ENCODE measurements around the gene UBE2J1. TPM values are rescaled to one million over a fixed set of nuclear protein-coding genes. Genes with fewer than 3 reads are reported as not detected.
"Not testable (repeated sequence)": the region's sequence is repeated elsewhere in the genome, so short reads cannot be mapped to it uniquely, and the experiment has no call there.

Gene UBE2J1
- total and polyA plus RNA-seq, 2 experiments from 2014 or later = 44.7 to 64.1 TPM

GRCh38 chr6:89311530-89311852 is 41.0 kb downstream of the UBE2J1 start:
- no peak overlapping the region for H2AFZ ChIP-seq
- H3K27me3 ChIP-seq = no peaks in the 10 kb centered on the region
- H3K4me1 ChIP-seq (ENCODE audit: insufficient read depth) = peaks cover 27% of the 10 kb centered on the region
- H4K20me1 ChIP-seq (ENCODE audit: insufficient read depth, poor library complexity, severe bottlenecking) = no peaks in the 10 kb centered on the region
- no peaks in the 10 kb centered on the region for H3K9me3 ChIP-seq (ENCODE audit: low read depth)
- no peaks in the 10 kb centered on the region for H3K36me3 ChIP-seq (replicated peaks; ENCODE audit: insufficient read depth, low read depth)
- TF ChIP-seq EZH2phosphoT487 (IDR thresholded peaks at IDR 0.05; ENCODE audit: low read depth, severe bottlenecking, unreplicated experiment) (no peak), EZH2 (IDR thresholded peaks at IDR 0.05; ENCODE audit: borderline replicate concordance) (no peak), CTCF (IDR thresholded peaks at IDR 0.05; ENCODE audit: poor library complexity) (no peak)
- H3K9me2 ChIP-seq (replicated peaks; ENCODE audit: insufficient read depth) = no peaks in the 10 kb centered on the region
- H3K4me2 ChIP-seq = no peak overlapping the region
- no peaks in the 10 kb centered on the region for H3K79me2 ChIP-seq
- H3K27ac ChIP-seq = peak overlapping the region; percentile 71
- WGBS (ENCODE audit: low lambda C conversion rate, missing lambda C conversion rate) = 44% methylated on average over 5 of the region's 5 CpGs
- no peak overlapping the region for H3K4me3 ChIP-seq
- DNase-seq (ENCODE audit: low spot score) = no peak

GRCh38 chr6:89310929-89311328 is 41.6 kb downstream of the UBE2J1 start:
- 36% methylated on average over 11 of the region's 11 CpGs for WGBS (ENCODE audit: low lambda C conversion rate, missing lambda C conversion rate)
- H4K20me1 ChIP-seq (ENCODE audit: insufficient read depth, poor library complexity, severe bottlenecking) = no peaks in the 10 kb centered on the region
- no peaks in the 10 kb centered on the region for H3K9me3 ChIP-seq (ENCODE audit: low read depth)
- peak; percentile 53 for DNase-seq (ENCODE audit: low spot score)
- H2AFZ ChIP-seq = no peak overlapping the region
- H3K9me2 ChIP-seq (replicated peaks; ENCODE audit: insufficient read depth) = no peaks in the 10 kb centered on the region
- no peaks in the 10 kb centered on the region for H3K27me3 ChIP-seq
- H3K4me3 ChIP-seq = no peak overlapping the region
- H3K27ac ChIP-seq = peak overlapping the region; percentile 71
- no peak overlapping the region for H3K4me2 ChIP-seq
- H3K79me2 ChIP-seq = no peaks in the 10 kb centered on the region
- H3K36me3 ChIP-seq (replicated peaks; ENCODE audit: insufficient read depth, low read depth) = no peaks in the 10 kb centered on the region
- TF ChIP-seq EZH2 (IDR thresholded peaks at IDR 0.05; ENCODE audit: borderline replicate concordance) (no peak), CTCF (IDR thresholded peaks at IDR 0.05; ENCODE audit: poor library complexity) (no peak), EZH2phosphoT487 (IDR thresholded peaks at IDR 0.05; ENCODE audit: low read depth, severe bottlenecking, unreplicated experiment) (no peak)
- peaks cover 27% of the 10 kb centered on the region for H3K4me1 ChIP-seq (ENCODE audit: insufficient read depth)

- TF ChIP-seq EZH2phosphoT487 (IDR thresholded peaks at IDR 0.05; ENCODE audit: low read depth, severe bottlenecking, unreplicated experiment) (no peak), EZH2 (IDR thresholded peaks at IDR 0.05; ENCODE audit: borderline replicate concordance) (no peak), CTCF (IDR thresholded peaks at IDR 0.05; ENCODE audit: poor library complexity) (no peak)
These were observed 43.8 kb downstream of the UBE2J1 start for GRCh38 chr6:89308525-89309395.

GRCh38 chr6:89304517-89304916 is 48.0 kb downstream of the UBE2J1 start:
- H3K27me3 ChIP-seq; H4K20me1 ChIP-seq (ENCODE audit: insufficient read depth, poor library complexity, severe bottlenecking); H3K79me2 ChIP-seq; H3K9me3 ChIP-seq (ENCODE audit: low read depth); H3K4me3 ChIP-seq; H3K36me3 ChIP-seq (replicated peaks; ENCODE audit: insufficient read depth, low read depth); H3K9me2 ChIP-seq (replicated peaks; ENCODE audit: insufficient read depth); H2AFZ ChIP-seq; H3K4me2 ChIP-seq; H3K4me1 ChIP-seq (ENCODE audit: insufficient read depth); H3K27ac ChIP-seq; DNase-seq (ENCODE audit: low spot score): not testable (repeated sequence)
- 92% methylated on average over 3 of the region's 3 CpGs for WGBS (ENCODE audit: low lambda C conversion rate, missing lambda C conversion rate)

More at GRCh38 chr6:89308525-89309395, 43.8 kb downstream of the UBE2J1 start:
- H3K79me2 ChIP-seq = no peaks in the 10 kb centered on the region
- no peak overlapping the region for H3K4me3 ChIP-seq
- no peaks in the 10 kb centered on the region for H3K9me2 ChIP-seq (replicated peaks; ENCODE audit: insufficient read depth)
- no peaks in the 10 kb centered on the region for H3K36me3 ChIP-seq (replicated peaks; ENCODE audit: insufficient read depth, low read depth)
- no peak overlapping the region for H3K27ac ChIP-seq
- WGBS (ENCODE audit: low lambda C conversion rate, missing lambda C conversion rate) = 76% methylated on average over 9 of the region's 9 CpGs
- peaks cover 27% of the 10 kb centered on the region for H3K4me1 ChIP-seq (ENCODE audit: insufficient read depth)
- H4K20me1 ChIP-seq (ENCODE audit: insufficient read depth, poor library complexity, severe bottlenecking) = no peaks in the 10 kb centered on the region
- no peaks in the 10 kb centered on the region for H3K27me3 ChIP-seq
- H3K9me3 ChIP-seq (ENCODE audit: low read depth) = no peaks in the 10 kb centered on the region
- H2AFZ ChIP-seq = no peak overlapping the region
- no peak for DNase-seq (ENCODE audit: low spot score)
- H3K4me2 ChIP-seq = no peak overlapping the region

All from hepatocyte (in vitro differentiated cells).